ENCODE measurements around the gene NAT9.

NAT9 gene

GRCh38 chr17:74807441-74807840 is 31.3 kb upstream of the NAT9 start:
- H3K4me3 ChIP-seq = no peak overlapping the region
- H3K27ac ChIP-seq = no peak overlapping the region

GRCh38 chr17:74806334-74806733 is 30.2 kb upstream of the NAT9 start:
- Histone ChIP-seq H3K27ac (no peak overlapping the region), H3K4me3 (no peak overlapping the region)

- Histone ChIP-seq H3K4me3 (no peak overlapping the region), H3K27ac (no peak overlapping the region)
Measured at GRCh38 chr17:74805591-74805991, 29.4 kb upstream of the NAT9 start.

GRCh38 chr17:74804683-74805082 is 28.5 kb upstream of the NAT9 start:
- H3K4me3 ChIP-seq = no peak overlapping the region
- H3K27ac ChIP-seq = no peak overlapping the region

- Histone ChIP-seq H3K27ac (no peak overlapping the region), H3K4me3 (no peak overlapping the region)
Measured at GRCh38 chr17:74803971-74804370, 27.8 kb upstream of the NAT9 start.

GRCh38 chr17:74803388-74803930 is 27.3 kb upstream of the NAT9 start:
- Histone ChIP-seq H3K27ac (no peak overlapping the region), H3K4me3 (no peak overlapping the region)

- Histone ChIP-seq H3K4me3 (no peak overlapping the region), H3K27ac (no peak overlapping the region)
Measured at GRCh38 chr17:74801896-74802295, 25.8 kb upstream of the NAT9 start.

- H3K27ac ChIP-seq = no peak overlapping the region
- no peak overlapping the region for H3K4me3 ChIP-seq
Measured at GRCh38 chr17:74800531-74800930, 24.4 kb upstream of the NAT9 start.

- Histone ChIP-seq H3K4me3 (no peak overlapping the region), H3K27ac (no peak overlapping the region)
Measured at GRCh38 chr17:74799097-74799496, 23.0 kb upstream of the NAT9 start.

- Histone ChIP-seq H3K4me3 (no peak overlapping the region), H3K27ac (no peak overlapping the region)
Measured at GRCh38 chr17:74798239-74798707, 22.1 kb upstream of the NAT9 start.

GRCh38 chr17:74797824-74798223 is 21.7 kb upstream of the NAT9 start:
- H3K4me3 ChIP-seq = no peak overlapping the region
- no peak overlapping the region for H3K27ac ChIP-seq

GRCh38 chr17:74796866-74797265 is 20.7 kb upstream of the NAT9 start:
- H3K4me3 ChIP-seq = no peak overlapping the region
- no peak overlapping the region for H3K27ac ChIP-seq

GRCh38 chr17:74796211-74796610 is 20.1 kb upstream of the NAT9 start:
- no peak overlapping the region for H3K27ac ChIP-seq
- H3K4me3 ChIP-seq = no peak overlapping the region

GRCh38 chr17:74795327-74796020 is 19.3 kb upstream of the NAT9 start:
- H3K4me3 ChIP-seq = no peak overlapping the region
- H3K27ac ChIP-seq = no peak overlapping the region

GRCh38 chr17:74792586-74793105 is 16.5 kb upstream of the NAT9 start:
- H3K27ac ChIP-seq = no peak overlapping the region
- no peak overlapping the region for H3K4me3 ChIP-seq

GRCh38 chr17:74790161-74791058 is 14.3 kb upstream of the NAT9 start:
- Histone ChIP-seq H3K27ac (peak overlapping the region in 2 of 21 experiments; percentile 24 to 35), H3K4me3 (no peak overlapping the region)

GRCh38 chr17:74786431-74787055 is 10.4 kb upstream of the NAT9 start:
- H3K4me3 ChIP-seq = no peak overlapping the region
- peak overlapping the region in 3 of 21 experiments; percentile 16 to 67 (median 38) for H3K27ac ChIP-seq

- no peak overlapping the region for H3K4me3 ChIP-seq
- H3K27ac ChIP-seq = peak overlapping the region in 4 of 21 experiments; percentile 11 to 50 (median 24)
Measured at GRCh38 chr17:74785981-74786360, 9.8 kb upstream of the NAT9 start.

GRCh38 chr17:74785096-74785980 is 9.2 kb upstream of the NAT9 start:
- H3K4me3 ChIP-seq = no peak overlapping the region
- peak overlapping the region in 3 of 21 experiments; percentile 11 to 50 (median 16) for H3K27ac ChIP-seq

All from skin epidermis (tissue), 12 donors.